Bone marrow (tissue), 2 donors: ENCODE measurements around the gene ALDH1L1.
"Not testable (repeated sequence)": the region's sequence is repeated elsewhere in the genome, so short reads cannot be mapped to it uniquely, and the experiment has no call there.

ENCODE experiments used
- DNase-seq, 2 donors: peaks; one replicate each; lab custom pipeline; 2025; lab: John Stamatoyannopoulos, UW

The ALDH1L1 gene

GRCh38 chr3:126082362-126083137 lies 97.8 kb downstream of the ALDH1L1 start:
- no peak for DNase-seq

DNA sequence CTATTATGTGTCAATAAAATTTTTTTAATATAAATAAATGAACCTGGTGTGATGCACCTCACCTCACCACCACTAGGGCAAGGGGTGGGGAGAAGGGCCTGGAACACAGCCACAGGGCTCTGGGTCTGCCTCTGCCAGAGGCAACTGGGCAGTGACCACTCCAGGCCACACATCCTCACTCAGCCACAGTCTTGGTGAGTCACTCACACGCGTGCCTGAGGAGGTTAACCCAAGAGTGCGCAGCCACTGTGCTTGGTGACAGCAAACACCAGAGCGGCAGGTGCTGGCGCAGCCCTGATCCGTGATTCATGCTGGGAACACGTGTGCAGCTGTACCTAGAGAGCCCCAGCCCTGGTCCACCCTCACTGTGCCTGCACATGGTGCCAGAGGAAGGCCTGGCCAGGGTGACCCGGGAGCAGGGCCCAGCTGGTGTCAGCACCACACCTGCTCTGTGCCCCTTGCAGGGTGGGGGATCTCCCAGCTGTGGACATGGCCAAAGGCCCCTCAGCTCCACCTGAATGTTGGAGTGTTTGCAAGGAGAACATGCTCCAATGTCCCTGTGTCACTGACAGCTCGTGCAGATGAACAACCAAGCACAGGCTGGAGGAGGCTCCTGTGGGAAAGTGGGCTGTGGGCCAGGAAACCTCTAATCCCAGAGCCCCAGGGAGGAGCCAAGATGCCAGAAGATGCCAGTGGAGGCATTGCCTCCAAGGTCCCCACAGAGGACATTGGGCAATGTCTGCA lies 98.6 kb downstream of the ALDH1L1 start:
- no peak for DNase-seq

DNA sequence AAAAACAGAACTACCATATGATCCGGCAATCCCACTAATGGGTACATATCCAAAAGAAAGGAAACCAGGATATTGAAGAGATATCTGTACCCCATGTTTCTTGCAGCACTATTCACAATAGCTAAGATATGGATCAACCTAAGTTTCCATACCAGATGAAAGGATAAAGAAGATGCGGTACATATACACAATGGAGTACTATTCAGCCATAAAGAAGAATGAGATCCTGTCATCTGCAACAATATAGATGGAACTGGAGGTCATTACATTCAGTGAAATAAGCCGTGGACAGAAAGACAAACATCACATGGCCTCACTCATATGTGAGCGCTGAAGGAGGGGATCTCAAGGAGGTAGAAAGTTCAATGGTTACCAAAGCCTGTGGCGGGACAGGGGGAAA lies 99.4 kb downstream of the ALDH1L1 start:
- no peak for DNase-seq

DNA sequence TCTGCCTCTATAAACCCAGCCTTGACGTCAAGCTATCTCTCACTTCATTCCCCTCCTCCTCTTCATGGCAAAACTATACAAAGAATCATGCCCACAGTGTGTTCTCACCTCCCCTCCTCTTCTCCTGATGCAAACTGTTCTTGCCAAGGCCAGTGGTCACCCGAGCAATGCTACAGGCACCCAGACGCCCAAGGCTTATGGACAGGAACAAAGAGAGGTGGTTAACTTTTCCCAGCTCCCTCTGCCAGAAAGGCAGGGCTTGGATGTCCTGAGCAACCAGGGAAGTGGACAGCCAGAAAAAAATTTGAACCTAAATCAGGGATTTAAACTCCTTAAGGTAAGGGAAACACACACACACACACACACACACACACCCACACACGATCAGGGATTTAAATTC lies 101.5 kb downstream of the ALDH1L1 start:
- DNase-seq, result no peak

DNA sequence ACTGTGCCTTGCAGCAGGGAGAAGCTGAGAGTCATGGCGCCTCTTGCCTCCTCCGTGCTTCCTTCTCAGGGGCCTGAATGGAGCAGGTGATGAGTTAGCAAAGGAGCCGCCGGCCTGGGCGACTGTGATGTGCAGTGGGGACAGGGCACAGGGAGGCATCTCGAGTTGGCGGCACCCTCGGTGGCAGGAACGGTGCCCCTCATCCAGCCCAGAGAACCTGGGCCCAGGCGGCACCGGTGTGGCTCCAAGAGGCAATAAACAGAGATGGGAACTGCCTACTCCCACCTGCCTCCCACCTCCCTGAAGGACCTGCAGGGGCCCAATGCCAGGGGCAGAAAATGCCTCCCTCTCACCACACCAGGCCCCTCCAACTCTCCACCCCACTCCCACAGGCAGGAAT lies 102.6 kb downstream of the ALDH1L1 start:
- no peak for DNase-seq

- DNase-seq, result no peak
Measured at GRCh38 chr3:126076140-126076539, 104.2 kb downstream of the ALDH1L1 start.

GRCh38 chr3:126070146-126070545 lies 110.2 kb downstream of the ALDH1L1 start:
- no peak for DNase-seq

DNA sequence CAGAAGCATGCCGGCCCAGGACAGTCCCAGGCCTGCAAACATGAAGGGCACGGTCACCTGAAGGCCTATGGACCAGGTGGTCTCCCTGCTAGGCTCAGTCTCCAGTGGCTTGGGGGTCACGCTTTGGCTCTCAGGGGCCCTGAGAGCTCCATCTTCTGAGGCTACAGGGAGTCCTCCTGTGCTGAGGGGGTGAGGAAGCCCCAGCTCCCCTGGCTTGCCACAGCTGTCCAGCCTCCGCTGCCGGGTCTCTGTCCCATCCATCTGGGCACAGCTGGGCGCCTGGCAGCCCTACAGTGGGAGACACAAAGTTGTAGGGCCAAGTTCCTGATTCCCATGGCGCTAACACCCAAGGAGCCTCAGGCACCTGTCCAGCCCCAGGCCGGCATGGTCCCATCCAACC lies 112.4 kb downstream of the ALDH1L1 start:
- no peak for DNase-seq

GRCh38 chr3:126066676-126067075 lies 113.7 kb downstream of the ALDH1L1 start:
- DNase-seq, result not testable (repeated sequence)

GRCh38 chr3:126065876-126066275 lies 114.5 kb downstream of the ALDH1L1 start:
- no peak for DNase-seq

DNA sequence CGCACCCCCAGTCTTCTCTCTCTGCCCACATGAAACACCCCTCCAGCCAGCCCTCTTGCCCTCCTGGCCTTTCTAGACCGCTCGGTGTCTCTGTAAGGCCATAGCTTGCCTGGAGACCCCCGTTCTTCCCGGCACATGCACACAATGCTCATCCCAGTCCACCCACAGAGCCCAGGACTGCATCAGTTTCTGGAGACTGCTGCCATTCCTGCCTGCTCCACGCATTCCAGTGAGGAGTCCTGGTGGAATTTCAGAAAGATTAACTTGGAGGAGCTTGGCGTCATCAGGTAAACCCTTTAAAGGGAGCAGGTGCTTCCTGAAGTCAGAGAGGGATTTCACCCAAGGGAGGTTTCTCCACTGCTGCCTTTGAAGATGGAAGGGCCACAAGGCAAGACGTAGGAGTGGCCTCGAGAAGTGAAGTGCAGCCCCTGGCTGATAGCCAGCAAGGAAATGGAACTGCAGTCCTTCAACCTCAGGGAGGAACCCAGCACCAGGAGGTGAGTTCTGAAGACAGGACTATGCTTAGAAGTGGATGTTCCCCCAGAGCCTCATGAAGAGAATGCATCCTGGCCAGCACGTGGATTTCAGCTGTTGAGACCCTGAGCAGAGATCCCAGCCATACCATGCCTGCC lies 115.6 kb downstream of the ALDH1L1 start:
- DNase-seq, result no peak

DNA sequence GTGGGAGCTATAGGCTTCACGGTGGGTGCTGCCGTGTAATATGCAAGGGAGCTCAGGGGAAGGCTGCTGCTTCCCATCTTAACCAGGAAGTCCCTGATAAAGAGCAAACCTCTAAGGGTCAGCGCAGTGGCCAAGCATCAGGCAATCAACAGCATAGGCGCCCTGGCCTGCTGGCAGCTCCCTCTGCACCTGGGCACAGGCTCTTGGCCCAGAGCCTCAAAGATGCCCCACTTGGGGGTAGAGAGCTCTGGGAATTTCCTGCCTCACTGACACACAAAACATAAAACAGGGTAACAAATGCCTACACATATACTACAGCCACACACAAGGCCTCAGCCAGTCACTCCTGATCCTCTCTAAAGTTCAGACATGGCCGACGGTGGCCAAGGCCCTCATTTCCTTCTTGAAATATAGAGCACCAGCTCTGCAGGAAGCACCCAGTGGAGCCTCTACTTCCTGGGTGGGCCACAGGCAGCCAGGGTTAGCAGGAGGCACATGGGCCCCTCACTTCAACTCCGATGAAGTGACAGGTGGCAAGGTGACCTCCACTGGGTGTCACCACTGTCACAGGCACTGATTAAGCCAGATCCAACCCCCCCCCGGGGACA lies 116.9 kb downstream of the ALDH1L1 start:
- no peak for DNase-seq

GRCh38 chr3:126061301-126062032 lies 118.9 kb downstream of the ALDH1L1 start:
- DNase-seq, result no peak

DNA sequence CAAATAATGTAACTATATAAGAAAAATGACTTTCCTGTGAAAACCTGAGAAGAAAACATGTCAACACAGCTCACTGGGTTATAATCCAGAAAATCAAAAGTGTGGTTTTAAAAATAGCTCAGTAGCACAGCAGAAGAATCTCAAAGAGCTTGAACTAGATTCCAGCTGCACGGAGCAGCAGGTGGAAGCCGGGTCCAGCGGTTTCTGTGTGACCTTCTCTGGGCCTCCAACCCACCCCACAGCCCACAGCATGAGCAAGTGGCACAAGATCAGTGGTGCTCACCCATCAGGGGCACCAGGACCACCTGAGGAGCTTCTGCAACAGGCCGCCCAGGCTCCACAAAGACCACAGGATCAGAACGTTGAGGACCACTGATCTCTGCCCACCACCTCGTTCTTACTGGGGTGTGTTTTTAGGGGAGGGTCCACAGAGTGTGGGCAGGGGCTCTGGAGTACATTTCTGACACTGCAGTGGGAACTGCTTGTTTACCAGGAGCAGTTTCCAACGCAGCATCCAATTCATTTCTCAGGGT lies 119.7 kb downstream of the ALDH1L1 start:
- DNase-seq, result no peak

DNA sequence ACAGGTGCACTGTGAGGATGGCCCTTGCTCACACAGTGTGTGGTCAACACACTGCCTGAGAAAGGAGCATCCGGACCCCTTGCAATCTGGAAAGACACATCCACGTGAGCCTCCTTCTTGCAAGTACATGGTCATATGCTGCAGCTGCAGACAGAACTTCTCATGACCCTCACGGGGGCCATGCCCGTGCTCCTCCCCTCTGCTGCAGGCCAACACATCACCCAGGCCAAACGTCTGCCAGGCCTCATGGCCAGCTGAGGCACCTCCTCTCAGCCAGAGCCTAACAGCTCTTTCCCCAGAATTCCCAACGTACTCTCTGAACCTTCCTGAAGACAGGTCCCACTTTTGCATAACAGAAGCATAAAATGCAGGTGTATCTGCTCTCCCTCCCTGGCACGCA lies 121.7 kb downstream of the ALDH1L1 start:
- no peak for DNase-seq

DNA sequence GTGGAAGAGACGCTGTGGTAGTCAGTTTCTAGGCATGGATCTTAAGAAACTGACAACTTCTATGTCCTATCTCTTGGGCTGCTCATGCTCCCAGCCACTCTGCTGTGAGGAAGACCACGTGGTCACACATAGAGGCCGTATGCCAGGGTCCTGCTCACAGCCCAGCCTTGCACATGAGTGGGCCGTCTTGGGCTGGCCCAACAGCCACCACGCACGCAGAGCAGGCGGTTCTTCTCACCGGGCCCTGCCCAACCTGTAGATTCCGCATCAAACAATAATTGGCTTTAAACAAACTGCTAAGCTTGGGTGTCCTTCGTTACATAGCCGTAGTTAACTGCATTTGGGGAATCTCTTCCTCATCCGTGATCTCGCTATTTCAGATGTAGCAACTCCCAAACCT lies 122.5 kb downstream of the ALDH1L1 start:
- no peak for DNase-seq

- no peak for DNase-seq
Measured at GRCh38 chr3:126057501-126057819, 122.9 kb downstream of the ALDH1L1 start.

- DNase-seq, result no peak
Measured at GRCh38 chr3:126056681-126057500, 123.5 kb downstream of the ALDH1L1 start.

DNA sequence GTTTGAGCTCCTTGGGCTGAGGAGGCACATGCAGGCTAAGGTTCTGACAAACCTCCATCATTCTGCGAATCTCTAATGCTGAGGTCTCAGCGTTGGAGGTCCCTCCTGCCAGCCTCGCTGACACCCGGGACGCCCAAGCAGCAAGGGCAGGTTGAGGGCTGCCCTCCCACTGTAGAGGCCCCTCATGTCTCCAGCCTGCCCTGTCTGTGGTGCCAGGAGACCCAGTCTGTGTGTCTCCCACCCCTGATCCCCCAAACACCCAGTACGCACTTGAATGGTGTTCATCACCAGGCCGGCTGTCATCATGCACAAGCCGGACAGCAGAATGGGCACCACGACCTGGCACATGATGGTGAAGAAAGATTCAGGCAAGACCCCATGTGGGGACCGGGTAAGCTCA lies 124.3 kb downstream of the ALDH1L1 start:
- no peak for DNase-seq

- DNase-seq, result no peak
Measured at GRCh38 chr3:126054870-126055269, 125.5 kb downstream of the ALDH1L1 start.
